GM12865 (cell line): ENCODE data around the gene TTLL1.
A peak's percentile ranks its signal among the peaks of the same experiment; 100 is the strongest.

ENCODE experiments used
- DNase-seq: peaks from one replicate; pipeline ENCODE4 v3.0.0; 2010; ENCODE audit warnings: low read depth
- H3K4me3 ChIP-seq: 2 replicates; pipeline ENCODE4 v1.5.1; 2011; ENCODE audit warnings: mild to moderate bottlenecking, low read depth, low read length, control low read depth
- TF ChIP-seq, protein P1 (sequence below): IDR thresholded peaks from 2 replicates; pipeline ENCODE4 v1.5.1; 2011; ENCODE audit warnings: low read length, control low read depth, low read depth, inconsistent platforms; ENCODE audit not compliant: insufficient read depth; ENCODE audit errors: missing control alignments

The TTLL1 gene

DNA sequence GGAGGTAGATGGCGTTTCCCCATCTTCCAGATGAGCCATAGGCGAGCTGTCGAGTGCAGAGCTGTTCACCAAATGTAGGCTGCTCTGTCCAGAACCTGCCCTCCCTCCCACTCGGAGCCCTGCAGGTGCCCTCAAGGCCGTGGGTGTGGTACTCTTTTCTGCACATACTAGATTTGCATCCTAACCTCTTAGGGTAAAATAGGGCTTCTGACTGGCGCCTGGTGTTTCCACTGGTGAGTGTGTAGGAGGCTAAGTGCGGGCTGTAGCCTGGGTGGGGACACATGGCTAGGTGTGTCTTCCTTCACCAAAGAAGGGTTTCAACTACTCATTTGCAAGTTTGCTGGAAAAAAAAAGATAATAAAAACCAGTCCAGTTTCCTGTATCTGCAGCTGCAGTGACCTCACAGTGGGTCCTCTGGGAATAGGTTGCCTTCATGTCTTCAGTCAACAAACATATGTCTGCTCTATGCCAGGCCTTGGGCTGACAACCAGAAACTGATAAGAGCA, 29.8 kb upstream of the TTLL1 start:
- DNase-seq: peak; percentile 85
- TF ChIP-seq, protein P1, sequence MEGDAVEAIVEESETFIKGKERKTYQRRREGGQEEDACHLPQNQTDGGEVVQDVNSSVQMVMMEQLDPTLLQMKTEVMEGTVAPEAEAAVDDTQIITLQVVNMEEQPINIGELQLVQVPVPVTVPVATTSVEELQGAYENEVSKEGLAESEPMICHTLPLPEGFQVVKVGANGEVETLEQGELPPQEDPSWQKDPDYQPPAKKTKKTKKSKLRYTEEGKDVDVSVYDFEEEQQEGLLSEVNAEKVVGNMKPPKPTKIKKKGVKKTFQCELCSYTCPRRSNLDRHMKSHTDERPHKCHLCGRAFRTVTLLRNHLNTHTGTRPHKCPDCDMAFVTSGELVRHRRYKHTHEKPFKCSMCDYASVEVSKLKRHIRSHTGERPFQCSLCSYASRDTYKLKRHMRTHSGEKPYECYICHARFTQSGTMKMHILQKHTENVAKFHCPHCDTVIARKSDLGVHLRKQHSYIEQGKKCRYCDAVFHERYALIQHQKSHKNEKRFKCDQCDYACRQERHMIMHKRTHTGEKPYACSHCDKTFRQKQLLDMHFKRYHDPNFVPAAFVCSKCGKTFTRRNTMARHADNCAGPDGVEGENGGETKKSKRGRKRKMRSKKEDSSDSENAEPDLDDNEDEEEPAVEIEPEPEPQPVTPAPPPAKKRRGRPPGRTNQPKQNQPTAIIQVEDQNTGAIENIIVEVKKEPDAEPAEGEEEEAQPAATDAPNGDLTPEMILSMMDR: no peak
- peak overlapping the region; percentile 5; the same call in 1 of the 2 replicates for H3K4me3 ChIP-seq

DNA sequence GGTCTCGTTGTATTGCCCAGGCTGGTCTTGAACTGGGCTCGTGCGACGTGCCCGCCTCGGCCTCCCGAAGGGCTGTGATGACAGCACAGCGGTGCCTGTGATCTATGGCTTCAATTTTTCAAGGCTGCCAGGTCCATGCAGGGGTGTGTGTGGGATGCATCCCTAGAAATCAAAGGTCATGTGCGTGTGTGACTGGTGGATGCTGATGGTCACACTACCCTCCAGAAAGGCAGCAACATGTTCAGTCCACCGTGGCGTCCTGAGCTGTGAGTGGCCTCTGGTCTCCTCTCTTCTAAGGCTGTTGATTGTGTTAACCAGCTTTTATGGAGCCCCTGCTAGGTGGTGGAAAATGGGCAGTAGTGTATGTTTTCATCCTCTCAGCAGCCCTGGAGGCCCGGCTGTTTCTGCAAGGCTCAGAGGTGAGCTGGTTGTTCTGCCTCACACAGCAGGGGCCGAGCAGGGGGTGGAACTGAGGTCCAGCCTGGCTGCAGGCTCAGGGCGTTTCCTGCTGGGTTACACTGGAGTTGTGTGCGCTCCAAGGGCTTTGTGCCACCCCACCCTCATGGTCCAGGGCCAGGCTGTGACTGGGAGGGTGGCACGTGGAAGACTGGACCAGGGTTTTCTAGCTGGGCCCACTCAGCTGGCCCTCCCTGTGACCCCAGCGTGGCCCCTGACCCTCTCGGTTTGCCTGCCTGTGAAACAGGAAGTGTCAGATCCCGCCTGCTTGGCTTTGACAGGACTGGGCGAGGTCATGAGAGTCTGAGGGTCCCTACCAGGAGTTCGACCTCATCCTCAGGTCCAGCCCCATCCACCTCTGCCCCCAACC, 29.0 kb upstream of the TTLL1 start:
- TF ChIP-seq, protein P1: no peak
- no peak overlapping the region; the same call in 1 of the 2 replicates for H3K4me3 ChIP-seq
- DNase-seq: no peak

DNA sequence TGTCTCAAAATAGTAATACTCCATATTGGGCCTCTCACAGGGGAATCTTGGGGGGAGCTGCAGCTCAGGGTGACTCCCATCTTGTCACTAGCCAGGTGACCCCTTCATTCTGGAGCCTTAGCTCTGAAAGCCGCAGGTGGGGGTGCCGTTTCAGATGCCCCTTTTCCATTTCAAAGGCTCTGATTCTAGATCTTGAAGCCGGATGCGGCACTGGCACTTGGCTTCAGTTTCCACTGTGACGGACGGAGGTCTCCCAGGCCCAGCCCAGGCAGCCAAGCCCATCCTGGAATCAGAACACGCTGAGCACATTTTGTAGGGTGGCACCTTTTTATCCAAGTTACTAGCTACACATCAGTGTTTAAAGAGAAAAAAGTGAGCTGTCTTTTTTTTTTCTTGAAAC, 27.7 kb upstream of the TTLL1 start:
- no peak overlapping the region for H3K4me3 ChIP-seq
- TF ChIP-seq, protein P1: no peak
- DNase-seq: no peak

DNA sequence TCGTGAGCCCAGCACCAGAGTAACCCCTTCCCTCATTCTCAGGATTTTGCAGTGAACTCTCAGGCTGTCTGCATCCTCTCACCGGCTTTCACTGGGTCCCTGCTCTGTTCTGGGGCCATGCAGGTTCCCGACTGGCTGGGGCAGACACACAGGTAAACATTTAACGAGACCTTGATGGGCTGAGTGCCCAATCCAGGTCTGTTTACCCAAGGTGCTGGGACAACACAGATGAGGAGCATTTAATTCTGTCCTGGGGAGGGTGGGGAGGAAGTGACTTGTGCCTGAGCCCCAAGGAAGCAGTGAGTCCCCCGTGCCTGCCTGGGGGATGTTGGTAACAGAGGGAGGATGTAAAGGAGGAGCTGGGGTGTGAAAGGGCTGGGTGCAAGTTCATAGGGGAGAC, 25.8 kb upstream of the TTLL1 start:
- no peak overlapping the region for H3K4me3 ChIP-seq
- DNase-seq: no peak
- TF ChIP-seq, protein P1: no peak

DNA sequence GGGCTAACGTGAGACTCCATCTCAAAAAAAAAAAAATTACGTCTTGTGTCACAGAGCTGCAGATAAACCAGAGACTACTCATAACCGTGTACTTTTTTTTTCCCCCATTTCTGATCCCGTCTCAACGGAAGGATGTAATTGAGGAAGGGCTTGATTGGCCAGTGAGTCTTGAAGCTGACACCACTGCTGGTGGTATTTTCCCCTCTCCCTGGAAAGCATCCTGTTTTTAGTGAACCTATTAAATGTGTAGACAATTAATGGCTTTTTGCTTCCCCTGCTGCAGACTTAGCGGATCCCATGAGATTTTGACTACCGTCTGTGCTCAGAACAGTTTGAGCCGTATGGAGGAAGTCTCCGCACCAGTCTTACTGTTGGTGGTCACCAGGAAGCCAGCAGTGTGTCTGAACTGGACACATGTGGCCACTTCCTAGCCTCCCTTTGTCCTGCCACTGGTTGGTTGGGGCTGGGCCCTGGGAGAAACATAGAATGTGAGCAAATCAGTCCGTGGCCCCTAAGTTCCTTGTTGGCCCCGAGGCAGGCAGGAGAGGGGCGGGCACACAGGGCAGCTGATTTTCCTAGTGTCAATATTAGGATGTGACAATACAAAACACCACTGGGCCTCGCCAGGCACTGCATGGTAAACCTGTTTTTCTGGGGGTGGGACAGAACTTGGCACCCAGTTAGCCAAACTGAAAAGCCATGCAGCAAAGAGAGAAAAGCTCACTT, 24.5 kb upstream of the TTLL1 start:
- no peak for DNase-seq
- no peak overlapping the region for H3K4me3 ChIP-seq
- TF ChIP-seq, protein P1: no peak

DNA sequence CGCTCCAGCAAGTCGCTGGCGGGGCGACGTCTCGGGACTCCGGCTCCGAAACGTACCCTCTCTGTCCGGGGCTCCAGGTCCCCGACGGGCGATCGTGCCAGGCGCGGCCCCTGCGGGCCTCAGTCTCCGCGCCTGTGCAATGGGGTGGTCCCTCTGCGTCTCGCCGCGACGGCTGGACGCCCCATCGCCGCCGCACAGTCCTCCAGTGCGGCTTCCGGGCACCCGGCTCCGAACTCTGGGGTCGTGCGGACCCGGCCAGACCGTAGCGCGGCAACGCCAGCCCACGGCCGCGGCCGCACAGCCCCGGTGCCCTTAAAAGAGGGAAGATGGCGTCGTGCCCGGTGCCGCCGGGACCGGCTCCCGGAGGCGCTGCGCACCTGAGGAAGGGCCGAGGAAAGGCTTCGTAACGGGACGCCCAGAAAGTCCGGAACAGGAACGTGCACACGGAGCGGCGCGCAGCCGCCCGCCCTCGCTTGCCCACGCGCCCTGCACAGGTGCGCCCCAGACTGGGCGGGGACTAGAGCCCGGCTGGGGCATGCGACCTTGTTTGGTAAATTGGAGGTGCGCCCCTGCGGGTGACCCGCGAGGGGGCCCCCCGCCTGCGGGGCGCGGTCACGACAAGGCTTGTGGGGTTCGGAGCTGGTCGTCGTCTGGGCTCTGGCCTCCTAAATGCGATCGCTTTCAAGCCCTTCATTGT, 21.9 kb upstream of the TTLL1 start:
- TF ChIP-seq, protein P1: peak; percentile 13
- peak; percentile 74 for DNase-seq
- H3K4me3 ChIP-seq: peak overlapping the region; percentile 52
